ENCODE measurements around the gene UPF1. TPM values are rescaled to one million over a fixed set of nuclear protein-coding genes. Genes with fewer than 3 reads are reported as not detected.
A peak's percentile ranks its signal among the peaks of the same experiment; 100 is the strongest.

Gene UPF1
- total RNA-seq (2014; rRNA removed; shearing (Covaris generic)) = 92.6 and 95.8 TPM in 2 replicates

DNA sequence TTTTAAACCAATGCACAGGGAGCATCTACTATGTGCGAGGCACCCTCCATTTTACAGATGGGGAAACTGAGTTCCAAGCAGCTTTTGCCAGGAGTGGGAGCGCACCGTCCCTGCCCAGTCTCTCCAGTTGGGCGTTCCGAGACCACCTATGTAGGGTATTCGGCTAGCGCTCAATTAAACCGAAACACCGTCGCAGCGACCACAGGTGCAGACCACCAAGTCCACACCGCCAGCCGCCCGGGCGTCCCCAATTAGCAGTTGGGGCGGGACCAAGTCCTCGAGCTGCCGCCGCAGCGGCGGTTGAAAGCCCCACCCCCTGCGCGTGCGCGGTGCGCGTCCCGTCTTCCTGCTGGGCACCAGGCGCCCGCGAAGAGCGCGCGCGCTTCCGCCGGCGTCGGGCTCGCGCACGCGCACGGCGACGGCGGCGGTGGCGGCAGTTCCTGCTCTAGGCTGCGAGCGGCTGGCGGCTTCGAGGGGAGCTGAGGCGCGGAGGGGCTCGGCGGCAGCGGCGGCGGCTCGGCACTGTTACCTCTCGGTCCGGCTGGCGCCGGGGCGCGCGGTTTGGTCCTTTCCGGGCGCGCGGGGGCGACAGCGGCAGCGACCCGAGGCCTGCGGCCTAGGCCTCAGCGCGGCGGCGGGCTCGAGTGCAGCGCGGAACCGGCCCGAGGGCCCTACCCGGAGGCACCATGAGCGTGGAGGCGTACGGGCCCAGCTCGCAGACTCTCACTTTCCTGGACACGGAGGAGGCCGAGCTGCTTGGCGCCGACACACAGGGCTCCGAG lies at the start of gene UPF1:
UPF1 (plus strand) TSS at position 436 of the 782 bp plus-strand sequence; CDS start at position 687, 251 bp downstream.
- H3K36me3 ChIP-seq (replicated peaks; ENCODE audit: control insufficient read depth, insufficient read depth, low read length) = no peaks in the 10 kb centered on the region
- DNase-seq = peak; percentile 98
- H3K4me3 ChIP-seq (ENCODE audit: insufficient read depth, low read depth, low read length) = peak within 1 kb of the TSS; percentile 85
- peaks cover 1% of the 10 kb centered on the region; the same call in 1 of the 2 replicates for H3K27me3 ChIP-seq (ENCODE audit: control insufficient read depth, insufficient read depth, low read length)

DNA sequence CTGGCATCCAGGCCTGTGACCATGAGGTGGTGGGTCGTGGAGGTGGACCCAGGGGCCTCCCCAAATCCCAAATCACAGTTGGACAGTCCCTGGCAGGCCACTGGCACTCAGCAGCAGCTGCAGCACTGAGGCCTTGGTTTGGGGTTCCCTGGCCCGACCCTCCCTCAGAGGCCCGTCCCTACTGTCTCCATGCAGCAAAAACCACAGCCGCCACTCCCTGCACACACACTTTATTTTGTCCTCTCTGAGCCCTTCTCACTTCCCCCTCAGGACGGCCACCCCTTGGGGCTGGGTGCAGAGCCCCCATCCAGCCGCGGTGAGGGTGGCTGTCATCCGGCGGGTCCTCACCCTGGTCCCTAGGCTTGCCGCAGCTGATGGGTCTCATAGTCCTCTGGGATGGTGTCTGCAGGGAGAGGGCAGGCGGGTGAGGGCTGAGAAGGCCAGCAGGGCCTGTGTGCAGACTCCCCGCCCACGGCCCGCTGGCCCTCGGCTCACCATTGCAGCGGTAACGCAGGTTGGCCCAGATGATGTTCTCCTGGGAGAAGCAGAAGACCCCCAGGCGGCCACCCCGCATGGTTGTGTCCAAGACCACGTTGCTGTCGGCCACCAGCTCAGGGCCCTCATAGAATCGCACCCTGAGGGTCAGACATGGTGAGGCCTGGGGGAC lies 49.1 kb upstream of the UPF1 start:
- Histone ChIP-seq H3K36me3 (replicated peaks; ENCODE audit: control insufficient read depth, insufficient read depth, low read length) (no peaks in the 10 kb centered on the region), H3K27me3 (ENCODE audit: control insufficient read depth, insufficient read depth, low read length) (peaks cover 72% of the 10 kb centered on the region)
- DNase-seq = no peak

DNA sequence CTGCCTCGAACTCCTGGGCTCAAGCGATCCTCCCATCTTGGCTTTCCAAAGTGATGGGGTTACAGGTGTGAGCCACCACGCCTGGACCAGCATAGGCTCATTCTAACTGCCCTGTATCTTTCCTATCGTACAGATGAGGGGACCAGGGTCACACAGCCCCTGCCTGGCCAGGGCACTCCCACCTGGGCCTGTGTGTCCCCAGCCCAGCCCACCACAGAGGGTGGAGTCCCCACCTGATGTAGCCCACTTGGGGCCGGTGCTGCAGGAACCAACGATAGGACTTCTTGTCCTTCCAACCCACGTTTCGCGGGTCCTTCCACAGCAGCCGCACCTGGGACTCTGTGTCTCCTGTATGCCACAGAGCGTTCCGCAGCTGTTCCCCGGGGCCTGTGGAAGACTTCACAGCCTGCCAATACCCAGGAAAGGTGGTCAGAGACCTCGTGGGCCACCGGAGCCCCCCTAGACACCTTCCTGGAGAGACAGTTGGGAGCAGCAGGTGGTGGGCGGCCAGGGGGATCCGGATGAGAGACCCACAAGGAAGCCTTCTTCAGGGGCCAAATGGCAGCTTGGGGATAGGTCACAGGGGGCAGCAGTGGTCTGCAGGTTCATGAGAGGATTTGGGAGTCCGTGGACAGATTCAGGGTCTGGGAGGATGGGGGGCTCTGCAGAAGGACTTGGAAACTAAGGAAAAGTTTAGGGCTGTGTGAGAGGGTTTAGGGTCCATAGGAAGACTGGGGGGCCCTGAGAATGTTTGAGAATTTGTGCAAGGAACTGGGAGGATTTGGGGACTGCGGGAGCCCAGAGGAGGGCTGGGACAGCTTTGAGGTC lies 47.6 kb upstream of the UPF1 start:
- peak; percentile 67 for DNase-seq
- Histone ChIP-seq H3K4me3 (ENCODE audit: insufficient read depth, low read depth, low read length) (no peak overlapping the region), H3K27me3 (ENCODE audit: control insufficient read depth, insufficient read depth, low read length) (peaks cover 73% of the 10 kb centered on the region), H3K36me3 (replicated peaks; ENCODE audit: control insufficient read depth, insufficient read depth, low read length) (no peaks in the 10 kb centered on the region)

More for the DNA sequence above, 49.1 kb upstream of the UPF1 start:
- no peak overlapping the region for H3K4me3 ChIP-seq (ENCODE audit: insufficient read depth, low read depth, low read length)

DNA sequence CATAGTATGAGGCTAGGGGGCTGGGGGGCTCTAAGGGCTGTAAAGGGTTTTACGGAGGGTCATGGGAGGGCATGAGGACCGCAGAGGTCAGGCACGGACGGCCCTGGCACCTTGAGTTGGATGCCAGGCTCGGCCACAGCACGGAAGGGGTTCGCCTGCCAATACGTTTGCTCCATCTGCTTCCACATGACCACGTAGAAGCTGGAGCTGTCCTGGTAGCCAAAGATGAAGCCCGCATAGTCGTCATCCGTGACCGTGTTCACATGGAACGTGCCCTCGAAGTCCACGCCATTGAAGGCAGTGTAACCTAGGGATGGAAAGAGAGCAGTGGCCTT lies 47.0 kb upstream of the UPF1 start:
- Histone ChIP-seq H3K36me3 (replicated peaks; ENCODE audit: control insufficient read depth, insufficient read depth, low read length) (no peaks in the 10 kb centered on the region), H3K4me3 (ENCODE audit: insufficient read depth, low read depth, low read length) (no peak overlapping the region), H3K27me3 (ENCODE audit: control insufficient read depth, insufficient read depth, low read length) (peaks cover 75% of the 10 kb centered on the region)
- DNase-seq = no peak

DNA sequence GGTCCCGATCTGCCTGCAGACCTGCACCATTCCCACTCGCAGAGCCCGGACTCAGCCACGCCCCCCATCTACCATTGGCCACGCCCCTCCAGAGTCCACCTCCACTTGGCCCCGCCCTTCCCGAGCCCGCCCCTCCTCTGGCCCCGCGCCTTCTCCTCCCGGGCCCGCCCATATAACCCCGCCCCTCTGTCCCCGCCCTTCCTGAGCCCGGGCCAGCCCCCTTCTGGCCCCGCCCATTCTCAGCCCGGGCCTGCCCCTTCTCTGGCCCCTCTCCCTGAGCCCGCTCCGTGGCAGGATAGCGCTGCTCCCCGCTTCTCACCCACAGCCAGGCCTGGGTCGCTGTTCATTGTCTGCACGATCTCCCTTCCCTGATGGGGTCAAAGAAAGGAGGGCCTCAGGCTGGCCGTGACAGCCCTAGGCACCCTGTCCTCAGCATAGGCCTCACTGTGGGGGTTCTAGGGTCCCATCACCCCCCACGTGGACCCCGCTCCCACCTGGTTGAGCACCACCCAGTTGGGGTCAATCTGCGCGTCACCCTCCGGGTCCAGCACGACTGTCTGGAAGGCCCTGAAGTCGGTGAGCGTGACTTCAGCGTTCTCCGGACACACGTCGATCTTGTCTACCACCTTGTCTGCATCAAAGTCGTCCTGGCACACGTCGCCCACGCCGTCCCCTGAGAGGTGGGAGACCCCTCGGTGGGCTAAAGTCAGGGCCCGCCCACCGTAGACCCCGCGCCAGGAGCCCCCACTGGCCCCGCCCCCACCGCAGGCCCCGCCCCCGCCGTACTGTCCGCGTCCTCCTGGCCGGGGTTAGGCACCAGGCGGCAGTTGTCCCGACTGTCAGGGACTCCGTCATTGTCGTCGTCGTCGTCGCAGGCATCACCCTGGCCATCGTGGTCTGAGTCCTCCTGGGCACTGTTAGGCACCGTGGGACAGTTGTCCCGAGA lies 46.3 kb upstream of the UPF1 start:
- H3K27me3 ChIP-seq (ENCODE audit: control insufficient read depth, insufficient read depth, low read length) = peaks cover 76% of the 10 kb centered on the region
- H3K36me3 ChIP-seq (replicated peaks; ENCODE audit: control insufficient read depth, insufficient read depth, low read length) = no peaks in the 10 kb centered on the region
- DNase-seq = peak; percentile 100
- H3K4me3 ChIP-seq (ENCODE audit: insufficient read depth, low read depth, low read length) = peak overlapping the region; percentile 16; the same call in 1 of the 2 replicates

DNA sequence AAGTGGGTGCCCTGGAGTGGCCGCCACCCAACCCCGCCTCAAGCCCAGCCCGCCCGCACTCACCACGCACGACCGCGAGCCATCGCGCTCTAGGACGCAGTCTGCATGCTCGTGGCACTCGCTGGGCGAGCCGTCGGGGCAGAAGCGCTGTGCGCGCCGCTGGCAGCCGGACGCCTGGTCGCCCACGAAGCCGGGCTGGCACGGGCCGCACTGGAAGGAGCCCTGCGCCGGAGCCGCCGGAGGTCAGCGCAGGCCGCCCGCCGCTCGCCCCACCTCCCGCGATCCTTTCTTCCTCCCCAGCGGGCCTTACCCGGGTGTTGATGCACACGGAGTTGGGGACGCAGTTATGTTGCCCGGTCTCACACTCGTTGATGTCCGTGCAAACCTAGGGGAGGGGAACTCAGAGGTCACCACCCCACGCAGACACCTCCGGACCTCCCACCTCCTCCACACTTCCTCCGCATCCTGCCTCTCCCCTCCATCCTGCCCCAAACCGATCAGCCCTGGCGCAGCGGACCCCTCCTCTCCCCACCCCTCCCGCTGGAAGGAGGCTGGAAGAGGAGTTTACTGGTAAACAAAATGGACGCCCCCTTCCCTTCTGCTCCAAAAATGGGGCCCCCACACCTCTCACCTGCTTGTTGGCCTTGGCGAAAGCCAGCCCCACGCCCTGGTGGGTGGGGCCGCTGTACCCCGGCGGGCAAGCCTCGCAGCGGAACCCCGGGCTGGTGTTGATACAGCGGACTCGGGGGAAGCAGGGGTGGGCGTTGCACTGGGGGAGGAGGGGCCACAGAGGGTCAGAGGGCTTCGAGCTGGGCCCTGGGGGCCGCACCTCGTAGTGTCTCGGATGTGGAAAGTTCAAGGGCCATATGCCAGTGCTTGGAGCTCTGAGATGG lies 43.0 kb upstream of the UPF1 start:
- Histone ChIP-seq H3K36me3 (replicated peaks; ENCODE audit: control insufficient read depth, insufficient read depth, low read length) (no peaks in the 10 kb centered on the region), H3K4me3 (ENCODE audit: insufficient read depth, low read depth, low read length) (peak overlapping the region; percentile 38; the same call in 1 of the 2 replicates), H3K27me3 (ENCODE audit: control insufficient read depth, insufficient read depth, low read length) (peaks cover 95% of the 10 kb centered on the region)
- peak; percentile 83 for DNase-seq

DNA sequence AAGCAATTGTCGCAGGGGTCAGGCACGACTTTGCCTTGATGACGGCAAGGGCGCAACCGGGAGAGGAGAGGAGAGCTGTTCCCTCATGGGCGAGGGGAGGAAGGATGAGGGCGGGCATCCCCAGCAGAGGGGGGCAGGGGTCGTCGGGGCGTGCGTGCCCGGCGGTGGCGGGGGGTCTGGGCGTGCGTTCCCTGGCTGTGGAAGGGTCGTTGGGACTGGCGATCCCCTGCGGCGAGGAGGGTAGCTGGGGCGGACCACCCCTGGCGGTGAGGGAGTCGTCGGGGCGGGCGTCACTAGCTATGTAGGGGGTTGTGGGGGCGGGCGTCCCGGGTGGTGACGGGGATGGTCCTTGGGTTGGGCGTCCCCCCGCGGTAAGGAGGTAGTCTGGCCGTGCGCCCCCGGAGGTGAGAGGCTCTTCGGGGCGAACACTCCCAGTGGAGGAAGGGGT lies 42.3 kb upstream of the UPF1 start:
- Histone ChIP-seq H3K27me3 (ENCODE audit: control insufficient read depth, insufficient read depth, low read length) (peaks cover 93% of the 10 kb centered on the region), H3K36me3 (replicated peaks; ENCODE audit: control insufficient read depth, insufficient read depth, low read length) (no peaks in the 10 kb centered on the region), H3K4me3 (ENCODE audit: insufficient read depth, low read depth, low read length) (peak overlapping the region; percentile 38; the same call in 1 of the 2 replicates)
- DNase-seq = peak; percentile 75

DNA sequence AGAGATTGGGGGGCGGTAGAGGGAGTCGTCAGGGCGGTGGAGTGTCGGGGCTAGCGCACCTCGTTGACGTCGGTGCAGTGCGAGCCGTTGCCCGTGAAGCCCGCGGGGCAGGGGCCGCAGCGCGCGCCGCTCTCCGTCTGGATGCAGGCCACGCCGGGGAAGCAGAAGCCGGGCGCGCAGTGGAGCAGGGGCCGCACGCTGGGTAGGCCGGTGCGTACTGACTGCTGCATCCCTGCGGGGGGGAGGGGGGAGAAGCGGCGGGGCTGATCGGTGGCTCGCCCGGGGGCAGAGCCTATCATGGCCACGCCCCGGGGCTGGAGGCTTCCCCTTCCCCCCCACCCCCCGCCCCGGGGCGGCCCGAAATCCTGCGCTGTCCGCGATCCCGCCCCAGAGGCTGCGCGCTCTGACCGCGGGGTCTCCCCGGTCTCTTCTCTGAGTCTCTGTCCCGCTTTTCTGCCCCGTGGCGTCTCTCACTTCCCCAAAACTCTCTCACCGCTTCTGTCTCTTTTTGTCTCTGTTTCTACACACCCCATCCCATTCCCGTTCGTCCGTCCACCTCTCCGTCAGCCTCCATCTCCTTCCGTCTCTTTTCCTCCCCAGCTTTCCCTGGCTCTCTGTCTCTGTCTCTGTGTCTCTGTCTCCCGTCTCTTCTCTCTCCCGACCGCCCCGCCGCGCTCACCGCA lies 41.7 kb upstream of the UPF1 start:
- H3K27me3 ChIP-seq (ENCODE audit: control insufficient read depth, insufficient read depth, low read length) = peaks cover 91% of the 10 kb centered on the region
- peak; percentile 97 for DNase-seq
- H3K36me3 ChIP-seq (replicated peaks; ENCODE audit: control insufficient read depth, insufficient read depth, low read length) = no peaks in the 10 kb centered on the region
- H3K4me3 ChIP-seq (ENCODE audit: insufficient read depth, low read depth, low read length) = peak overlapping the region; percentile 38

DNA sequence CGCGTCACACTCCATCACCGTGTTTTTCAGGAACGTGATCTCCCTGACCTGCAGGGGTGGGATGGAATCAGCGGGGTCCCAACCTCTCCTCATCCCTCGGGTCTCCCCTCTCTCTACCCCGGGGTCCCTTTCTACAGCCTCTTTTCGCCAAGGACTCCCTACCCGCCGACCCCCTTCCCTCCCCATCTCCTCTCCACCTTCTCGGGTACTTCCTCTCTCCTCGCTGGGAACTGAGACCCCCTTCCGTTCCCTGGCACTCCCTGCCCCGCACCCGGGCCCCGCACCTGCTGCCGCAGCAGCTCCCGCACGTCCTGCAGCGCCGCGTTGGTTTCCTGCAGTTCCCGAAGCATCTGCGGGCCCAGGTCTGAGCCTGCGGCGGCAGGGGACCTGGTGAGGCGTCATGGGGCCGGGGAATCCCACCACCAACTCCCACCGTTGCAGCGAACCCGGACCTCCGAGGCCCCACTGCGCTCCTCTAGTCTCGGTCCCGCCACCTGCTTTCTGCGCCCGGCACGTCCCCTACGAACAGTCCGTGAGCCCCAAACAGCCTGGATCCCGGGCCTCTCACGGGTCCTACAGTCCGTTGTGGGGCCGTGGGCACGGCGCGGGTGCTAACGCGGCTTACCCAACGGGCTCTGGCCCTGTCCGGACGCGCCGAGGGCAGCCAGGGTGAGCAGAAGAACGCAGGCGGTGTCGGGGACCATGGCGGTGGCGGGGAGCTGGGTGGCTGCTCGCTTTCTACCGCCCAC lies 41.0 kb upstream of the UPF1 start, which contains the start of gene COMP:
COMP (minus strand) TSS at position 740 of the 749 bp plus-strand sequence; CDS start at position 704, 36 bp downstream.
- H3K4me3 ChIP-seq (ENCODE audit: insufficient read depth, low read depth, low read length) = peak within 1 kb of the TSS; percentile 28; the same call in 1 of the 2 replicates
- DNase-seq = peak; percentile 76
- no peaks in the 10 kb centered on the region for H3K36me3 ChIP-seq (replicated peaks; ENCODE audit: control insufficient read depth, insufficient read depth, low read length)
- peaks cover 87% of the 10 kb centered on the region for H3K27me3 ChIP-seq (ENCODE audit: control insufficient read depth, insufficient read depth, low read length)

DNA sequence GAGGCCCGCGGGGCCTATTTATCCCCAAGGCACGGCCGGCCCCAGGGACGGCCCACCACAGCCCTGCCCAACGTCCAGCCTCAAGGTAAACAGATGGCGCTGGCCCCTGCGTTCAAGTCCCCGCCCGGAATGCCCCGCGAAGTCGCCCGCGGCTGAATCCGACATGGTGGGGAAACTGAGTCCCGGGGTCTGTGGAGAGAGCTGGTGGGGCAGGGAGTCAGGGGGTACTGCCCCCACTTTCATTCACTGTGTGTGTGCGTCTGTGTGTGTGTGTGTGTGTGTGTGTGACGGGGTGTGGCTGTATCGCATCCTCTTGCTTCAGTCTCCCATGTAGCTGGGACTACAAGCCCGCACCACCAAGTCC lies 40.5 kb upstream of the UPF1 start:
- no peak overlapping the region for H3K4me3 ChIP-seq (ENCODE audit: insufficient read depth, low read depth, low read length)
- DNase-seq = no peak
- peaks cover 85% of the 10 kb centered on the region for H3K27me3 ChIP-seq (ENCODE audit: control insufficient read depth, insufficient read depth, low read length)
- no peaks in the 10 kb centered on the region for H3K36me3 ChIP-seq (replicated peaks; ENCODE audit: control insufficient read depth, insufficient read depth, low read length)

DNA sequence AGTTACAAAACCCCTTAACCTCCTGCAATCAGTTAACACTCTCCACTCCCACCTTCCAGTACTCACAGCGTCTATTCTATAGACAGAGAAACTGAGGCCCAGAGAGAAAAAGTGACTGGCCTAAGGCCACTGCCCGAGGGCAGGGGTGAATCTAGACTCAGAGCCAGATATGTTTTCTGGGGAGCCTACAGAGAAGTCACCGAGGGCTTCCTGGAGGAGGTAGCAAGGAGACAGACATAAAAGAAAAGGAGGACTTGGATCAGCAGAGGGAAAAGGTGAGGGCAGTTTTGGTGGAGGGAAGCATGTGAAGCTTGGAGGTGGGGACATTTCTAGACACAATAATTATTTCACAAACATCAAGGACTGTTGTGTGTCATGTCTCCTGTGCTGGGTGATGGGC lies 39.1 kb upstream of the UPF1 start:
- H3K36me3 ChIP-seq (replicated peaks; ENCODE audit: control insufficient read depth, insufficient read depth, low read length) = no peaks in the 10 kb centered on the region
- no peak for DNase-seq
- H3K4me3 ChIP-seq (ENCODE audit: insufficient read depth, low read depth, low read length) = no peak overlapping the region
- peaks cover 75% of the 10 kb centered on the region for H3K27me3 ChIP-seq (ENCODE audit: control insufficient read depth, insufficient read depth, low read length)

Data from H7 (cell line).